Measurements from ENCODE around the gene NAA11.

- no peak for TF ChIP-seq CTCF (conservative IDR thresholded peaks at IDR 0.05 in 1 of 2, IDR thresholded peaks at IDR 0.05 in 1 of 2; ENCODE audit: extremely low read depth in 1 of 2, insufficient read depth in 1 of 2, low read depth in 1 of 2, low read length in 2 of 2)
- TF ChIP-seq EZH2 (IDR thresholded peaks at IDR 0.05; ENCODE audit: borderline replicate concordance, low read length): no peak
Observed at GRCh38 chr4:79358438-79358837, 32.6 kb upstream of the NAA11 start.
